Hepatocyte (in vitro differentiated cells): ENCODE results near the gene GLI3. TPM values are rescaled to one million over a fixed set of nuclear protein-coding genes. Genes with fewer than 3 reads are reported as not detected.

ENCODE experiments used
- DNase-seq: peaks from one replicate; pipeline ENCODE4 v3.0.0-alpha.2; 2016; ENCODE audit warnings: low spot score
- H2AFZ ChIP-seq: fragments of 200-600 bp; sonication (generic); 2 replicates; pipeline ENCODE4 v1.6.0; 2016; ENCODE audit warnings: antibody characterized with exemption, mild to moderate bottlenecking
- H3K27ac ChIP-seq: fragments of 200-600 bp; sonication (generic); 2 replicates; pipeline ENCODE4 v1.5.1; 2016; ENCODE audit warnings: mild to moderate bottlenecking
- H3K27me3 ChIP-seq: fragments of 200-600 bp; sonication (generic); 2 replicates; pipeline ENCODE4 v1.6.1; 2016
- H3K36me3 ChIP-seq: fragments of 200-600 bp; sonication (generic); replicated peaks from 2 replicates; pipeline ENCODE4 v1.5.1; 2016; ENCODE audit warnings: low read depth; ENCODE audit not compliant: insufficient read depth
- H3K4me1 ChIP-seq: fragments of 200-600 bp; sonication (generic); 2 replicates; pipeline ENCODE4 v1.5.1; 2016; ENCODE audit warnings: mild to moderate bottlenecking, moderate library complexity; ENCODE audit not compliant: insufficient read depth
- H3K4me2 ChIP-seq: fragments of 200-600 bp; sonication (generic); 2 replicates; pipeline ENCODE4 v1.6.0; 2016
- H3K4me3 ChIP-seq: fragments of 200-600 bp; sonication (generic); 2 replicates; pipeline ENCODE4 v1.5.1; 2016; ENCODE audit warnings: mild to moderate bottlenecking
- H3K79me2 ChIP-seq: fragments of 200-600 bp; sonication (generic); 2 replicates; pipeline ENCODE4 v1.6.0; 2017; ENCODE audit warnings: mild to moderate bottlenecking
- H3K9me2 ChIP-seq: fragments of 200-600 bp; sonication (generic); replicated peaks from 2 replicates; pipeline ENCODE4 v1.6.0; 2017; ENCODE audit warnings: mild to moderate bottlenecking; ENCODE audit not compliant: insufficient read depth
- H3K9me3 ChIP-seq: fragments of 200-600 bp; sonication (generic); 2 replicates; pipeline ENCODE4 v1.5.1; 2016; ENCODE audit warnings: low read depth, mild to moderate bottlenecking
- H4K20me1 ChIP-seq: fragments of 200-600 bp; sonication (generic); 2 replicates; pipeline ENCODE4 v1.6.0; 2016; ENCODE audit warnings: mild to moderate bottlenecking; ENCODE audit not compliant: insufficient read depth, poor library complexity, severe bottlenecking
- CTCF ChIP-seq: fragments of 200-600 bp; sonication (generic); IDR thresholded peaks from 2 replicates; pipeline ENCODE4 v1.5.1; 2016; ENCODE audit warnings: antibody characterized with exemption, mild to moderate bottlenecking; ENCODE audit not compliant: poor library complexity
- EZH2 ChIP-seq: fragments of 200-600 bp; sonication (generic); IDR thresholded peaks from 2 replicates; pipeline ENCODE4 v1.6.1; 2016; ENCODE audit warnings: antibody characterized with exemption, mild to moderate bottlenecking, borderline replicate concordance
- EZH2phosphoT487 ChIP-seq: fragments of 200-600 bp; sonication (generic); IDR thresholded peaks from one replicate; pipeline ENCODE4 v1.6.1; 2018; ENCODE audit warnings: antibody characterized with exemption, mild to moderate bottlenecking, low read depth, moderate library complexity; ENCODE audit not compliant: unreplicated experiment, severe bottlenecking
- whole genome bisulfite sequencing: methylation state at CpG from one replicate; pipeline ENCODE4 v1.1.6; 2016; ENCODE audit warnings: low lambda C conversion rate; ENCODE audit errors: missing lambda C conversion rate; 5-methylcytosine and 5-hydroxymethylcytosine counted together
- polyA plus RNA-seq: library from polyadenylated mRNA; unstranded; fragments of >200 nt; fragmentation: Nextera tagmentation; extraction: Ambion mirVana; gene quantifications from 2 replicates; pipeline ENCODE4 v1.2.1, GENCODE V29; 2016
- total RNA-seq: library from RNA; depleted of rRNA; stranded (reverse); fragments of >200 nt; gene quantifications from 2 replicates; pipeline ENCODE4 v1.2.3, GENCODE V29; 2014

GLI3 gene
- total and polyA plus RNA-seq, 2 experiments from 2014 or later = 5.5 to 20.0 TPM

DNA sequence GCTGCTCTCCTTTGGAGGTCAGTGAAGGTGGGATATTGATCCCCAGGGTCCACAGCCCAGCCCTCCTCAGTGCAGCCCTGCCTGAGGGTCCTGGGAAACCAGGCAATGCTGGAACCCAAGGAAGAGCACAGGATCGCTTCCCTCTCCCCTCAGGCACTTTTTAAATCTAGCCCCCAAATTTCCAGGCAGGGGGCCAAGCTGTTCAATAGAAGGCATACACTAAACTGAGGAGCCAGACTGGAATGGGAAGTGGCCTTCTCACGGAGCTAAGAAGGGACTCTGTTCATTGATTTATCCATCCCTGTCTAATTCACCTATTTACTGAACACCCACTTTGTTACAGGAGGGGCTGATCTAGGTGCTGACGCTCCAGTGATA is 60.3 kb downstream of the GLI3 start:
- no peak for DNase-seq
- Histone ChIP-seq H3K27me3 (no peaks in the 10 kb centered on the region), H3K27ac (no peak overlapping the region), H3K79me2 (peaks cover 34% of the 10 kb centered on the region), H3K4me3 (no peak overlapping the region), H3K9me3 (no peaks in the 10 kb centered on the region), H2AFZ (no peak overlapping the region), H4K20me1 (no peaks in the 10 kb centered on the region), H3K36me3 (no peaks in the 10 kb centered on the region), H3K9me2 (no peaks in the 10 kb centered on the region), H3K4me2 (no peak overlapping the region), H3K4me1 (peaks cover 20% of the 10 kb centered on the region)
- TF ChIP-seq EZH2 = no peak
- no peak for TF ChIP-seq EZH2phosphoT487
- no peak for TF ChIP-seq CTCF
- WGBS = 74% methylated on average over 3 of the region's 3 CpGs

DNA sequence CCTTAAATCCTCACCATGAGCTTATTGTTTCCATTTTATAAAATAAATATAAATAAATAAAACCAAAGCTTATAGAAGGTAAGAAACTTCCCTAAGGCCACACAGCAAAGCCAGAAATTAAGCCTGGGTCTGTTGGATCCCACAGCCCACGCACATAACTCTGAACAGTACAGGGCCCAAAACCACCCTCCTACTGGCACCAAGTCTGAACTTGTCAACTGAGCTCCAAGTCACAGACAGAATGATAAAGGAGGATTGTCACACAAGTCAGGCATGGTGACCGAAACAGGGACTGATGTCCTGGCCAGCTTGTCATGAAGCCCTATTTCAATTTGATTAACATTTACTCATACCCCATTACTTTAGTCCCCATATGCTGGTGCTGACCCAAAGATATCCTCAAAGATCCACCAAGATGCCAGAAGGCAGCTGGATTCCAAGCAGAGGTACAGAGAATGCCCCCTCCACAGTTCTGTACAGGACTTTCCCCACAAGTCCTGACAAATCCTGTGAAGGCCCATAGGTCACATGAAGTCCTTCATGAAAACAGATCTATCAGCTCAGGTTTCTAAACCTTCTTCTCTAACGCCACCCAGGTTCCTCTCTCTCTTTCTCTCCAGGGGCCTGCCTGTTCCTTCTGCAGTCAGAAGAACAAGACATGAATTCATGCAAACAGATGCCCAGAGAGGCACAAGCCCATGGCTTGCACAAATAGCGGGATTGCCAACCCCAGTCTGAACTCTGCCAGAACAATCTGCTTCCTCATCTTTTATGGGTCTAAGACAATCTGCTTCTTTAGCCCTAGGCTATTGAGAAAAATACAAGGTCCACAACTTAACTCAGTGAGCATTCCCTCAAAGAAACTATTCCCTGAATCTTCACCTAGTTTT is 60.9 kb downstream of the GLI3 start:
- Histone ChIP-seq H3K4me1 (peaks cover 20% of the 10 kb centered on the region), H4K20me1 (no peaks in the 10 kb centered on the region), H3K27me3 (no peaks in the 10 kb centered on the region), H3K4me2 (no peak overlapping the region), H3K4me3 (no peak overlapping the region), H3K27ac (no peak overlapping the region), H3K9me3 (no peaks in the 10 kb centered on the region), H2AFZ (no peak overlapping the region), H3K36me3 (no peaks in the 10 kb centered on the region), H3K9me2 (no peaks in the 10 kb centered on the region), H3K79me2 (peaks cover 34% of the 10 kb centered on the region)
- DNase-seq = no peak
- TF ChIP-seq EZH2 (no peak), CTCF (no peak), EZH2phosphoT487 (no peak)
- WGBS = 82% methylated on average over 4 of the region's 4 CpGs

DNA sequence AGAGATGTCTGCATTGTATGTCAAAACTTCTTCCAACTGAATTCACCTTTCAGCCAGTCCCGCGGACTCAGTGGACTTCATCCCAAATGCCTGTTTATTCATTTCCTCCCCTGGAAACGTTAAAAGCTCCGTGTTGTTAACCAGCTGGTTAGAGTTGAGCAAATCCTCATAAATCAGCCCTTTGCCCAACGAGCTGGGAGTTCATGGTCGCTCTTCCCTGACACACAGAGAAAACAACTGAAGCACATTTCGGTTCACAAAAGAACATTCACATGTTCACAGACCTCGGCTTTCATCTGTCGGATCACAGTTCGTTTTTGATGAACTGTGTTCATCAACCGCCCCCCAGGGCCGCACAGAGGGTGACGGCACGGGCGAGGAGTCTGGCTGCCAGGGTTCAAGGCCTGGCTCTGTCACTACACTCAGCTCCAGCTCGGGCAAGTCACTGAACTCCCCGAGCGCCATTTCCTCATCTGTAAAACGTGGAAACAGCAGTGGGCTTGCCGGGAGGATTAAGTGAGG is 62.6 kb downstream of the GLI3 start:
- no peaks in the 10 kb centered on the region for H3K9me3 ChIP-seq
- H3K4me1 ChIP-seq = peaks cover 20% of the 10 kb centered on the region
- H3K79me2 ChIP-seq = peaks cover 34% of the 10 kb centered on the region
- WGBS = 47% methylated on average over 20 of the region's 20 CpGs
- H3K27ac ChIP-seq = peak overlapping the region; percentile 67
- peak overlapping the region; percentile 42 for H3K4me2 ChIP-seq
- H4K20me1 ChIP-seq = no peaks in the 10 kb centered on the region
- no peak overlapping the region for H2AFZ ChIP-seq
- no peaks in the 10 kb centered on the region for H3K27me3 ChIP-seq
- TF ChIP-seq EZH2 (no peak), EZH2phosphoT487 (no peak), CTCF (no peak)
- H3K36me3 ChIP-seq = no peaks in the 10 kb centered on the region
- no peak for DNase-seq
- no peak overlapping the region for H3K4me3 ChIP-seq
- H3K9me2 ChIP-seq = no peaks in the 10 kb centered on the region
